CD4-positive, alpha-beta T cell treated with Interferon gamma for 1 hour (primary cell): Measurements from ENCODE around the gene PCDHB8.
"Not testable (repeated sequence)": the region's sequence is repeated elsewhere in the genome, so short reads cannot be mapped to it uniquely, and the experiment has no call there.

Experiments used
- DNase-seq: peaks from one replicate; pipeline ENCODE4 v3.0.0-alpha.2; 2020

The PCDHB8 gene

GRCh38 chr5:141177577-141178191 is at the start of gene PCDHB8:
TSS of gene PCDHB8 (plus strand) at chr5:141177790. CDS start at chr5:141178035, 245 bp downstream.
- DNase-seq, result not testable (repeated sequence)

- no peak for DNase-seq
Measured at GRCh38 chr5:141135030-141135717, 42.4 kb upstream of the PCDHB8 start, which contains the start of gene PCDHB5. TSS of gene PCDHB5 (plus strand) at chr5:141135206. CDS start at chr5:141135435, 229 bp downstream.

GRCh38 chr5:141135718-141136266 is 41.8 kb upstream of the PCDHB8 start:
- no peak for DNase-seq

DNA sequence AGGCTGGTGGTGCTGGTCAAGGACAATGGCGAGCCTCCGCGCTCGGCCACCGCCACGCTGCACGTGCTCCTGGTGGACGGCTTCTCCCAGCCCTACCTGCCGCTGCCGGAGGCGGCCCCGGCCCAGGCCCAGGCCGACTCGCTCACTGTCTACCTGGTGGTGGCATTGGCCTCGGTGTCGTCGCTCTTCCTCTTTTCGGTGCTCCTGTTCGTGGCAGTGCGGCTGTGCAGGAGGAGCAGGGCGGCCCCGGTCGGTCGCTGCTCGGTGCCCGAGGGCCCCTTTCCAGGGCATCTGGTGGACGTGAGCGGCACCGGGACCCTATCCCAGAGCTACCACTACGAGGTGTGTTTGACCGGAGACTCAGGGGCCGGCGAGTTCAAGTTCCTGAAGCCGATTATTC is 40.2 kb upstream of the PCDHB8 start:
- not testable (repeated sequence) for DNase-seq

DNA sequence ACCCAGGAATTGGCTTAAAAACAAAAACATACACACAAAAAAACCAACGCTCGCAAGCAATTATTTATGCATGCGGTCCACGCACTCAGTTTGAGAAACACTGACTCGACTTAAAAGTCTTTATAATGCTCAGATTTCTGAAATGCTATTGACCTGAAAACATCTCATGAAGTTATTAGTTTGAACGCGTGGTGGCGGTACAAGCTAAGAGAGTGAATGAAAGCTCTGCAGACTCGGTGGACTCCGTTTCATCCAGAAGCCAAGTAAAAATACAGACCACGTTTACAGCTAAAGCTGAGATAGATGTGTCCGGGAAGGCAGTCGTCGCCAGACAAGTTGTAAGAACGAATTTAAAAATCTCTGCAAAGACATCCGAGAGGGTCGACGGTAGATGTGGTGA is 27.8 kb upstream of the PCDHB8 start, which contains the start of gene PCDHB6:
Gene PCDHB6 (plus strand): TSS at position 246 of the 400 bp plus-strand sequence. CDS start 201 bp downstream, outside the sequence.
- no peak for DNase-seq

GRCh38 chr5:141150224-141150992 is 27.2 kb upstream of the PCDHB8 start:
- DNase-seq, result no peak

- no peak for DNase-seq
Measured at GRCh38 chr5:141150993-141151325, 26.6 kb upstream of the PCDHB8 start.

- not testable (repeated sequence) for DNase-seq
Measured at GRCh38 chr5:141151632-141152031, 26.0 kb upstream of the PCDHB8 start.

- DNase-seq, result not testable (repeated sequence)
Measured at GRCh38 chr5:141152096-141152495, 25.5 kb upstream of the PCDHB8 start.

GRCh38 chr5:141155540-141156374 is 21.8 kb upstream of the PCDHB8 start:
- DNase-seq, result no peak

- DNase-seq, result not testable (repeated sequence)
Measured at GRCh38 chr5:141157356-141157755, 20.2 kb upstream of the PCDHB8 start.

DNA sequence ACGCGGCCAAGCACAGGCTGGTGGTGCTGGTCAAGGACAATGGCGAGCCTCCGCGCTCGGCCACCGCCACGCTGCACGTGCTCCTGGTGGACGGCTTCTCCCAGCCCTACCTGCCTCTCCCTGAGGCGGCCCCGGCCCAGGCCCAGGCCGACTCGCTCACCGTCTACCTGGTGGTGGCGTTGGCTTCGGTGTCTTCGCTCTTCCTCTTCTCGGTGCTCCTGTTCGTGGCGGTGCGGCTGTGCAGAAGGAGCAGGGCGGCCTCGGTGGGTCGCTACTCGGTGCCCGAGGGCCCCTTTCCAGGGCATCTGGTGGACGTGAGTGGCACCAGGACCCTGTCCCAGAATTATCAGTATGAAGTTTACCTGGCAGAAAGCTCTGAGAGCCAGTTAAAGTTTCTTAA is 19.7 kb upstream of the PCDHB8 start:
- DNase-seq, result not testable (repeated sequence)

DNA sequence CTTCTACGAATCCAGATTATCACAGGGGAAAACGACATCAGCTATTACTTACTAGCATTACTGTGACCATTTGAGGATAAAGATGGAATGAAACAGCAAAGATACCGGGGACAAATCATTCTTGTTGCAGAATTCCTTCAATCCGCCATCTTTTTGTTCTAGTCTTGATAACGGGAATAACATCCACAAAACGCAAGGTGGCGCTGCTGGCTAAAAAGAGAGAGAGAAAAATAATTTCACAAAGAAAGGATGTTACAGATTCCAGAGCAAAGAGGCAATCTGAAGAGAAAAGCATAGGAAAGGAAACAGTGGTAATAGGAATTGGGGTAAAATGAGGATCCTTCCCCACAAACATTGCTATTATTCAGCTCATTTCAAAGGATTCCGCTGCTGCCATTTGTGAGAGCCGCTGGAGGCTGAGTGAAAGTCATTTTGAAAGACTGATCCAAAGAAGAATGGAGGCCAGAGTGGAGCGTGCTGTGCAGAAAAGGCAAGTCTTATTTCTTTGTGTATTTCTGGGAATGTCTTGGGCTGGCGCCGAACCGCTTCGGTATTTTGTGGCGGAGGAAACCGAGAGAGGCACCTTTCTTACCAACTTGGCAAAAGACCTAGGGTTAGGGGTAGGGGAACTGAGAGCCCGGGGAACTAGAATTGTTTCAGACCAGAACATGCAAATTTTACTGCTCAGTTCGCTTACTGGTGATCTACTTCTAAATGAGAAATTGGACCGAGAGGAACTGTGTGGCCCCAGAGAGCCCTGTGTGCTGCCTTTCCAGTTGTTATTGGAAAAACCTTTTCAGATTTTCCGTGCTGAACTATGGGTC is 5.0 kb upstream of the PCDHB8 start, which contains the start of gene PCDHB7:
Gene PCDHB7 (plus strand): TSS at position 264 of the 824 bp plus-strand sequence. CDS start 192 bp downstream, at position 456.
- DNase-seq, result no peak

DNA sequence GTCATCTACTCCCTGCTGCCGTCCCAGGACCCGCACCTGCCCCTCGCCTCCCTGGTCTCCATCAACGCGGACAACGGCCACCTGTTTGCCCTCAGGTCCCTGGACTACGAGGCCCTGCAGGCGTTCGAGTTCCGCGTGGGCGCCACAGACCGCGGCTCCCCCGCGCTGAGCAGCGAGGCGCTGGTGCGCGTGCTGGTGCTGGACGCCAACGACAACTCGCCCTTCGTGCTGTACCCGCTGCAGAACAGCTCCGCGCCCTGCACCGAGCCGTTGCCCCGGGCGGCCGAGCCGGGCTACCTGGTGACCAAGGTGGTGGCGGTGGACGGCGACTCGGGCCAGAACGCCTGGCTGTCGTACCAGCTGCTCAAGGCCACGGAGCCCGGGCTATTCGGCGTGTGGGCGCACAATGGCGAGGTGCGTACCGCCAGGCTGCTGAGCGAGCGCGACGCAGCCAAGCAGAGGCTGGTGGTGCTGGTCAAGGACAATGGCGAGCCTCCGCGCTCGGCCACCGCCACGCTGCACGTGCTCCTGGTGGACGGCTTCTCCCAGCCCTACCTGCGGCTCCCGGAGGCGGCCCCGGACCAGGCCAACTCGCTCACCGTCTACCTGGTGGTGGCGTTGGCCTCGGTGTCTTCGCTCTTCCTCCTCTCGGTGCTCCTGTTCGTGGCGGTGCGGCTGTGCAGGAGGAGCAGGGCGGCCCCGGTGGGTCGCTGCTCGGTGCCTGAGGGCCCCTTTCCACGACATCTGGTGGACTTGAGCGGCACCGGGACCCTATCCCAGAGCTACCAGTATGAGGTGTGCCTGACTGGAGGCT is 3.1 kb upstream of the PCDHB8 start:
- not testable (repeated sequence) for DNase-seq

- no peak for DNase-seq
Measured at GRCh38 chr5:141175933-141176332, 1.7 kb upstream of the PCDHB8 start.

DNA sequence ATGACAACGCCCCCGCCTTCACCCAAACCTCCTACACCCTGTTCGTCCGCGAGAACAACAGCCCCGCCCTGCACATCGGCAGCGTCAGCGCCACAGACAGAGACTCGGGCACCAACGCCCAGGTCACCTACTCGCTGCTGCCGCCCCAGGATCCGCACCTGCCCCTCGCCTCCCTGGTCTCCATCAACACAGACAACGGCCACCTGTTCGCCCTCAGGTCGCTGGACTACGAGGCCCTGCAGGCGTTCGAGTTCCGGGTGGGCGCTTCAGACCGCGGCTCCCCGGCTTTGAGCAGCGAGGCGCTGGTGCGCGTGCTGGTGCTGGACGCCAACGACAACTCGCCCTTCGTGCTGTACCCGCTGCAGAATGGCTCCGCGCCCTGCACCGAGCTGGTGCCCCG is 1.8 kb downstream of the PCDHB8 start:
- not testable (repeated sequence) for DNase-seq

DNA sequence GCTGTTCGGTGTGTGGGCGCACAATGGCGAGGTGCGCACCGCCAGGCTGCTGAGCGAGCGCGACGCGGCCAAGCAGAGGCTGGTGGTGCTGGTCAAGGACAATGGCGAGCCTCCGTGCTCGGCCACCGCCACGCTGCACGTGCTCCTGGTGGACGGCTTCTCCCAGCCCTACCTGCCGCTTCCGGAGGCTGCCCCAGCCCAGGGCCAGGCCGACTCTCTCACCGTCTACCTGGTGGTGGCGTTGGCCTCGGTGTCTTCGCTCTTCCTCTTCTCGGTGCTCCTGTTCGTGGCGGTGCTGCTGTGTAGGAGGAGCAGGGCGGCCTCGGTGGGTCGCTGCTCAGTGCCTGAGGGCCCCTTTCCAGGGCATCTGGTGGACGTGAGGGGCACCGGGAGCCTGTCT is 2.3 kb downstream of the PCDHB8 start:
- DNase-seq, result not testable (repeated sequence)

- DNase-seq, result no peak
Measured at GRCh38 chr5:141180313-141180712, 2.7 kb downstream of the PCDHB8 start.

DNA sequence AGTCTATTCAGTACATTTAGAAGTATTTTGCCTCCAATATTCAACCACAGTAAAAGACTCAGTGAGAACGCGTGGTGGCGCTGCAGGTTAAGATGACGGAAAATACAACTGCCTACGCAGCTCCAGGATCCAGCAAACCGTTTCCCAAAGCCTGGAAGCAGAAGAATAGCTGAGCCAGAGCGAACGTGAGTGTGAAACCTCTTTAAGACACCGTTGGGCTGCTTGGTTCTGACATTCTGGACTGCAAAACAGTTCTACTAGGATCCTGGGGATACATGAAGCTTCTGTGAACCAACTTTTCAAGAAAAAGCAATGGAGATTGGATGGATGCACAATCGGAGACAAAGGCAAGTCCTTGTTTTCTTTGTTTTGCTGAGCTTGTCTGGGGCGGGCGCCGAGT is 4.7 kb downstream of the PCDHB8 start, which contains the start of gene PCDHB16:
Gene PCDHB16 (plus strand): TSS at position 140 of the 400 bp plus-strand sequence. CDS start 173 bp downstream, at position 313.
- no peak for DNase-seq
